SK-N-SH (cell line): ENCODE results near the gene CDH4.

ENCODE experiments used
- CTCF ChIP-seq: fragments of 200-600 bp; sonication (generic); IDR thresholded peaks from 2 replicates; pipeline ENCODE4 v1.6.1; 2017; ENCODE audit warnings: antibody characterized with exemption, mild to moderate bottlenecking, moderate library complexity
- EP300 ChIP-seq, 2 experiments: IDR thresholded peaks; 2 replicates each; pipeline versions ENCODE4 v1.4.0 to v1.6.1; 2012; ENCODE audit warnings: borderline replicate concordance in 1 of 2, low read depth in 1 of 2, low read length in 1 of 2
- JUND ChIP-seq: IDR thresholded peaks from 2 replicates; pipeline ENCODE4 v1.4.0; 2012
- POLR2AphosphoS5 ChIP-seq: IDR thresholded peaks from 2 replicates; pipeline ENCODE4 v1.6.1; 2012; ENCODE audit warnings: low read depth, low read length

- TF ChIP-seq EP300 (IDR thresholded peaks at IDR 0.05; ENCODE audit: borderline replicate concordance in 1 of 2, low read depth in 1 of 2, low read length in 1 of 2) (no peak), POLR2AphosphoS5 (no peak), CTCF (no peak), JUND (no peak)
Observed at GRCh38 chr20:61576372-61576771, 324.3 kb downstream of the CDH4 start.
